ENCODE results near the gene CEP83.

Gene CEP83

GRCh38 chr12:94377599-94377998, 82.1 kb downstream of the CEP83 start:
- DNase-seq (ENCODE audit: low read depth) = no peak
- TF ChIP-seq, protein P1, sequence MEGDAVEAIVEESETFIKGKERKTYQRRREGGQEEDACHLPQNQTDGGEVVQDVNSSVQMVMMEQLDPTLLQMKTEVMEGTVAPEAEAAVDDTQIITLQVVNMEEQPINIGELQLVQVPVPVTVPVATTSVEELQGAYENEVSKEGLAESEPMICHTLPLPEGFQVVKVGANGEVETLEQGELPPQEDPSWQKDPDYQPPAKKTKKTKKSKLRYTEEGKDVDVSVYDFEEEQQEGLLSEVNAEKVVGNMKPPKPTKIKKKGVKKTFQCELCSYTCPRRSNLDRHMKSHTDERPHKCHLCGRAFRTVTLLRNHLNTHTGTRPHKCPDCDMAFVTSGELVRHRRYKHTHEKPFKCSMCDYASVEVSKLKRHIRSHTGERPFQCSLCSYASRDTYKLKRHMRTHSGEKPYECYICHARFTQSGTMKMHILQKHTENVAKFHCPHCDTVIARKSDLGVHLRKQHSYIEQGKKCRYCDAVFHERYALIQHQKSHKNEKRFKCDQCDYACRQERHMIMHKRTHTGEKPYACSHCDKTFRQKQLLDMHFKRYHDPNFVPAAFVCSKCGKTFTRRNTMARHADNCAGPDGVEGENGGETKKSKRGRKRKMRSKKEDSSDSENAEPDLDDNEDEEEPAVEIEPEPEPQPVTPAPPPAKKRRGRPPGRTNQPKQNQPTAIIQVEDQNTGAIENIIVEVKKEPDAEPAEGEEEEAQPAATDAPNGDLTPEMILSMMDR (conservative IDR thresholded peaks at IDR 0.05; ENCODE audit: low read length) = no peak
- H3K4me3 ChIP-seq (ENCODE audit: low read length) = no peak overlapping the region

DNA sequence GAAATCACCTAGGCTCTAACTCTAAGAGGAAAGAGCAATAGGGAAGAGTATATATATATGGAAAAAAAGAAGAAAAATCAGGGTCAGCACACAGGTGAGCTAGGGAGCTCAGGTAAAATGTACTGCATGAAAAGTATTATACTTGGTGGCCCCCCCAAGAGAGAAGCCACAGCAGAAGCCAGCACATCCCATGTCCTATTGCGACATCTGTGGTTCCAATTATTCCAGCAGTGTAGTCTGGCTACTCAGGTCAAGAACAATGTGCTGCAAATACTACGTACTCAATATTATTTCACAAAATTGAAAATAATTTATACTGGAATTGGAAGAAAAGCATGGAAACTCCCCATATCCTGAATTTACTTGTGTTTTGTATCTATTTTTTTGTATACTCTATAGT, 85.5 kb downstream of the CEP83 start:
- H3K4me3 ChIP-seq (ENCODE audit: low read length) = no peak overlapping the region
- no peak for DNase-seq (ENCODE audit: low read depth)
- TF ChIP-seq, protein P1 (conservative IDR thresholded peaks at IDR 0.05; ENCODE audit: low read length) = no peak

GRCh38 chr12:94372461-94372860, 87.2 kb downstream of the CEP83 start:
- DNase-seq (ENCODE audit: low read depth) = no peak
- H3K4me3 ChIP-seq (ENCODE audit: low read length) = no peak overlapping the region
- TF ChIP-seq, protein P1 (conservative IDR thresholded peaks at IDR 0.05; ENCODE audit: low read length) = no peak

- H3K4me3 ChIP-seq (ENCODE audit: low read length) = no peak overlapping the region
- DNase-seq (ENCODE audit: low read depth) = no peak
- TF ChIP-seq, protein P1 (conservative IDR thresholded peaks at IDR 0.05; ENCODE audit: low read length) = no peak
Measured at GRCh38 chr12:94362653-94363052, 97.0 kb downstream of the CEP83 start.

DNA sequence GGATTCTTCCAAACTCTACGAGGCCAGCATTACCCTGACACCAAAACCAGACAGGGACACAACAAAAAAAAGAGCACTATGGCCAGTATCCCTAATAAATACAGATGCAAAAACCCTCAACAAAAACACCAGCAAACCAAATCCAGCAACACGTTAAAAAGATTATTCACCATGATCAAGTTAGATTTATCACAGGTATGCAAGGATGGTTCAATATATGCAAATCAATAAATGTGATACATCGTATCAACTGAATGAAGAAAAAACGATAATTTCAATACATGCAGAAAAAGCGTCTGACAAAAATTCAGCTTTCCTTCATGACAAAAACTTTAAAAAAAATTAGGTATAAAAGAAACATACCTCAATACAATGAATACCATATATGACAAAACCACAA, 99.9 kb downstream of the CEP83 start:
- TF ChIP-seq, protein P1 (conservative IDR thresholded peaks at IDR 0.05; ENCODE audit: low read length) = no peak
- no peak for DNase-seq (ENCODE audit: low read depth)
- no peak overlapping the region for H3K4me3 ChIP-seq (ENCODE audit: low read length)

DNA sequence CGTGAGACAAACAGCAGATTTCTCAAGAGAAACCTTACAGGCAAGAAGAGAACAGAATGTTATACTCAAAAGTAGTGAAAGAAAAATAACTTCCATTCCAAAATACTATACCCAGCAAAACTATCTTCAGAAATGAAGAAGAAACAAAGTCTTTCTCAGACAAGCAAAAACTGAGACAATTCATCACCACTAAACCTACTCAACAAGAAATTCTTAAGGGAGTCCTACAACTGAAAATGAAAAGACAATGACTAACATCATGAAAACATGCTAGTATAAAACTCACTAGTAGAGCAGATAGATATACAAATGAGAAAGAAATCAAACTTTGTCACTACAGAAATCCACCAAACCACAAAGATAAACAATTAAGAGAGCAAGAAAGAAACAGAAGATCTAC, 106.5 kb downstream of the CEP83 start:
- H3K4me3 ChIP-seq (ENCODE audit: low read length) = no peak overlapping the region
- no peak for DNase-seq (ENCODE audit: low read depth)
- TF ChIP-seq, protein P1 (conservative IDR thresholded peaks at IDR 0.05; ENCODE audit: low read length) = no peak

- no peak overlapping the region for H3K4me3 ChIP-seq (ENCODE audit: low read length)
- TF ChIP-seq, protein P1 (conservative IDR thresholded peaks at IDR 0.05; ENCODE audit: low read length) = no peak
- no peak for DNase-seq (ENCODE audit: low read depth)
Measured at GRCh38 chr12:94340573-94340972, 119.1 kb downstream of the CEP83 start.

Measured in AG10803 (cell line).